ENCODE results near the gene FAM187B. TPM values are rescaled to one million over a fixed set of nuclear protein-coding genes. Genes with fewer than 3 reads are reported as not detected.

Gene FAM187B
- total and polyA plus RNA-seq, 2 of the 8 experiments (the other 6 are each of a cell fraction or from before 2014, with no cell fraction given) = not detected

DNA sequence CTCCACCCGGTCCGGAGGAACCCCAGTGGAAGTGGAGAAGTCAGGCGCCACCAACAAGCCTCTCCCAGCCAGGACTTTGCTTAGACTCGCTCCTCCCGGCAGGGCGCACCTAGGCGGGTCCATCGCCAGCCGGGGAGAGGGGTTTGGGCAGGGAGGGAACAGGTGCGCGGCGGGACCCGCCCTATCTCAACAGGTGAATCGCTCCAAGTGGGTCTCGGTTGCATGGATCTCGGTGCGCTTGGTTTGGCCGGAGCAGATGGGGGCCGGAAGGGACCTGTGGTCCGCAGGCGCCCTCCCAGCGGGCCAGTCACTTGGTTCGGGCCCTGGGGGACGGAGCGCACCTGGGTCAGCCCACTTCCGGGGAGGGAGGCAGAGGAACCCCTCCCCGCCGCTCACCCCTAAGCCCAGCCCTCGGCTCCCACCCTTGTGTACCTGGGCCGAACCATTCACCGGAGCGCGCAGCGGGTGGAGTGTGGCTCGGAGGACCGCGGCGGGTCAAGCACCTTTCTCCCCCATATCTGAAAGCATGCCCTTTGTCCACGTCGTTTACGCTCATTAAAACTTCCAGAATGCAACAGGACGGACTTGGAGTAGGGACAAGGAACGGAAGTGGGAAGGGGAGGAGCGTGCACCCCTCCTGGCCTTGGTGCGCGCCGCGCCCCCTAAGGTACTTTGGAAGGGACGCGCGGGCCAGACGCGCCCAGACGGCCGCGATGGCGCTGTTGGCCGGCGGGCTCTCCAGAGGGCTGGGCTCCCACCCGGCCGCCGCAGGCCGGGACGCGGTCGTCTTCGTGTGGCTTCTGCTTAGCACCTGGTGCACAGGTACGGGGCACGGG lies 20.0 kb upstream of the FAM187B start, which contains the start of gene LSR:
Gene LSR (plus strand): TSS at position 693 of the 836 bp plus-strand sequence. CDS start 21 bp downstream, at position 714.
- peak within 1 kb of the TSS; percentile 99 for H3K4ac ChIP-seq (replicated peaks; ENCODE audit: insufficient read length, low read depth, low read length)
- H3K4me2 ChIP-seq (ENCODE audit: insufficient read depth in 1 of 2, low read depth in 2 of 2, low read length in 2 of 2) = peak within 1 kb of the TSS; percentile 47 to 83
- H2BK5ac ChIP-seq (ENCODE audit: low read depth, low read length) = peak within 1 kb of the TSS; percentile 100
- peak within 1 kb of the TSS; percentile 40; the same call in 1 of the 2 replicates for H2AK5ac ChIP-seq (ENCODE audit: low read depth, low read length)
- FAIRE-seq (no peak), DNase-seq (ENCODE audit: low read depth in 1 of 2, low spot score in 2 of 2) (peak; percentile 88 to 93)
- 0 out of 2 replicates have a peak within 1 kb of the TSS, but pooled peaks have one; percentile 29 for H2BK15ac ChIP-seq (ENCODE audit: low read length)
- peak within 1 kb of the TSS; percentile 44 to 96 (median 72) for H3K4me3 ChIP-seq (ENCODE audit: extremely low read depth in 1 of 4, insufficient read depth in 2 of 4, low read depth in 3 of 4, low read length in 4 of 4)
- peak within 1 kb of the TSS; percentile 100 for H4K8ac ChIP-seq (ENCODE audit: extremely low read depth, insufficient read depth, low read length)
- peak within 1 kb of the TSS; percentile 99 for H3K18ac ChIP-seq (ENCODE audit: extremely low read depth, low read length)
- peak within 1 kb of the TSS; percentile 100 for H2BK12ac ChIP-seq (ENCODE audit: low read depth, low read length)
- peak within 1 kb of the TSS; percentile 97 for H3K56ac ChIP-seq (replicated peaks; ENCODE audit: insufficient read length, low read depth, low read length)
- peaks cover 10 to 35% of the 10 kb centered on the region in 2 experiments for H3K79me2 ChIP-seq (ENCODE audit: control insufficient read depth in 1 of 2, insufficient read depth in 2 of 2, low read length in 2 of 2)
- H3K4me1 ChIP-seq (replicated peaks in 1 of 4; ENCODE audit: control insufficient read depth in 3 of 4, insufficient read depth in 4 of 4, low read length in 3 of 4) = peaks cover 0 to 12% (median 8%) of the 10 kb centered on the region in 4 experiments; a peak in 6 of 7 replicates
- peaks cover 10% of the 10 kb centered on the region; the same call in 1 of the 2 replicates for H3K23me2 ChIP-seq (ENCODE audit: low read depth, low read length)
- H3K9ac ChIP-seq (replicated peaks in 1 of 4; ENCODE audit: extremely low read depth in 1 of 4, low read depth in 3 of 4, low read length in 3 of 4) = peak within 1 kb of the TSS; percentile 88 to 99 (median 97)
- H3K14ac ChIP-seq (ENCODE audit: insufficient read length) = no peak within 1 kb of the TSS
- H3K79me1 ChIP-seq (ENCODE audit: low read depth, low read length) = peaks cover 7% of the 10 kb centered on the region; the same call in 1 of the 2 replicates
- peak within 1 kb of the TSS; percentile 99; the same call in 1 of the 2 replicates for H2AFZ ChIP-seq (ENCODE audit: low read length)
- H3K36me3 ChIP-seq (ENCODE audit: control insufficient read depth in 2 of 4, insufficient read depth in 4 of 4, low read length in 3 of 4) = peaks cover 9 to 15% (median 13%) of the 10 kb centered on the region in 4 experiments; a peak in 7 of 8 replicates
- H4K91ac ChIP-seq (replicated peaks; ENCODE audit: insufficient read length, low read length) = peak within 1 kb of the TSS; percentile 100
- H3K23ac ChIP-seq (ENCODE audit: insufficient read length) = no peak within 1 kb of the TSS
- no peaks in the 10 kb centered on the region for H3K27me3 ChIP-seq (replicated peaks in 1 of 4; ENCODE audit: control insufficient read depth in 3 of 4, extremely low read depth in 1 of 4, insufficient read depth in 3 of 4, low read length in 3 of 4)
- peak within 1 kb of the TSS; percentile 100 for H3K27ac ChIP-seq (ENCODE audit: low read depth, low read length)
- H4K5ac ChIP-seq (ENCODE audit: insufficient read length, low read depth, low read length) = peak within 1 kb of the TSS; percentile 100
- CTCF ChIA-PET (ENCODE audit: partially characterized antibody) = interaction anchor here (1.0 kb wide), 2 partner anchors 24 to 107 kb away, joined by 3 read pairs; no protein-coding TSS in a partner anchor
- POLR2A ChIA-PET (ENCODE audit: partially characterized antibody) = interaction anchor here (0.9 to 9.8 kb wide), 11 partner anchors 11 to 95 kb away, joined by 3 to 146 read pairs (median 4); partner anchors contain the start of genes FXYD5 and USF2
- no peaks in the 10 kb centered on the region for H3K9me3 ChIP-seq (ENCODE audit: insufficient read depth in 2 of 2, low read depth in 1 of 2, low read length in 1 of 2)
- 3% methylated on average over 52 of the region's 69 CpGs; no CpG with 5 or more reads in 1 of the 2 experiments for WGBS, 2 experiments (ENCODE audit: extremely low coverage in 1 of 2, insufficient coverage in 1 of 2, insufficient read length in 1 of 2, insufficient replicate concordance in 2 of 2, low coverage in 1 of 2, low lambda C conversion rate in 2 of 2, missing lambda C conversion rate in 1 of 2)
- H2BK120ac ChIP-seq (replicated peaks; ENCODE audit: low read depth, low read length) = peak within 1 kb of the TSS; percentile 100
- H4K20me1 ChIP-seq (replicated peaks in 1 of 2; ENCODE audit: control insufficient read depth in 1 of 2, insufficient read depth in 2 of 2, low read length in 2 of 2) = peaks cover 17 to 21% of the 10 kb centered on the region in 2 experiments
- peak within 1 kb of the TSS; percentile 94 for H2BK20ac ChIP-seq (ENCODE audit: low read length)
- TF ChIP-seq TEAD4 (IDR thresholded peaks at IDR 0.05; ENCODE audit: low read depth, low read length) (no peak), CHD2 (IDR thresholded peaks at IDR 0.05; ENCODE audit: low read length) (no peak), HDAC2 (IDR thresholded peaks at IDR 0.05; ENCODE audit: borderline replicate concordance in 1 of 2, low read depth in 2 of 2, low read length in 2 of 2) (no peak), EP300 (IDR thresholded peaks at IDR 0.05; ENCODE audit: borderline replicate concordance in 1 of 2, low read depth in 2 of 2, low read length in 2 of 2) (peak in 1 of 2 experiments; percentile 97; a peak in 2 of 3 replicates), POU5F1 (IDR thresholded peaks at IDR 0.05; ENCODE audit: low read depth, low read length) (no peak), KDM4A (IDR thresholded peaks at IDR 0.05; ENCODE audit: low read depth, low read length, severe bottlenecking) (no peak), TBP (IDR thresholded peaks at IDR 0.05; ENCODE audit: low read depth, low read length) (peak; percentile 98), ZNF274 (IDR thresholded peaks at IDR 0.05; ENCODE audit: borderline replicate concordance, extremely low read depth, low read length) (no peak), HDAC6 (IDR thresholded peaks at IDR 0.05; ENCODE audit: low read depth, low read length) (no peak)
- TF ChIP-seq, protein P1, sequence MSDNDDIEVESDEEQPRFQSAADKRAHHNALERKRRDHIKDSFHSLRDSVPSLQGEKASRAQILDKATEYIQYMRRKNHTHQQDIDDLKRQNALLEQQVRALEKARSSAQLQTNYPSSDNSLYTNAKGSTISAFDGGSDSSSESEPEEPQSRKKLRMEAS (IDR thresholded peaks at IDR 0.05) = peak; percentile 60
